UCSD-AML1 (cell line): ENCODE data around the gene AEBP1.

ENCODE experiments used
- DNase-seq: peaks from one replicate; lab custom pipeline; 2025; ENCODE audit not compliant: unreplicated experiment; lab: John Stamatoyannopoulos, UW

AEBP1 gene

DNA sequence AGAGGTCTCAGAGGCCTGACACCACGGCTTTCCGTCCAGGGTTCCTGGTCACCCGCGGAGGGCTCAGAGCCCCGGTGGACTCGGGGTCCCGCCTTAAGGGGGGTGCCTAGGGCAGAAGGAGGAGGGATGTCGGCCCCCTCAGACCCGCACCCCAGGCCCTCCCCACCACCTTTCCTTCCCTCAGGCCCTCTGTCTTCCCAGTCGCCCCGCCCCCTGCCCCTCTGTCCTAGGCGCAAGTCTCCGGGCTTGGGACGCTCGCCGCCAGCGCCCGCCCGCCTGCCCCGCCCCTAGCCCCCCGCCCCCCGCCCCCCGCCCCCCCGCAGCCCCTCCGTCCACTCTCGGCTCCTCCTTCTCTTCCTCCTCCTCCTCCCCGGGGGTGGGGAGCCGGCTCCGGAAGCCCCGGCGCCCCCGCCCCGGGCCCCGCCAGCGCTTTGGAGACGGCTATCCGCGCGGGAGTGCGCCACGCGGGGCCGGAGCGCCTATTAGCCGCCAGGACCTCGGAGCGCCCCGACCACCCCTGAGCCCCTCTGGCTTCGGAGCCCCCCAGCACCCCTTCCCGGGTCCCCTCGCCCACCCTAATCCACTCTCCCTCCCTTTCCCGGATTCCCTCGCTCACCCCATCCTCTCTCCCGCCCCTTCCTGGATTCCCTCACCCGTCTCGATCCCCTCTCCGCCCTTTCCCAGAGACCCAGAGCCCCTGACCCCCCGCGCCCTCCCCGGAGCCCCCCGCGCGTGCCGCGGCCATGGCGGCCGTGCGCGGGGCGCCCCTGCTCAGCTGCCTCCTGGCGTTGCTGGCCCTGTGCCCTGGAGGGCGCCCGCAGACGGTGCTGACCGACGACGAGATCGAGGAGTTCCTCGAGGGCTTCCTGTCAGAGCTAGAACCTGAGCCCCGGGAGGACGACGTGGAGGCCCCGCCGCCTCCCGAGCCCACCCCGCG, at the start of gene AEBP1:
TSS of gene AEBP1 (plus strand) at position 423 of the 937 bp plus-strand sequence. CDS start at position 744, 321 bp downstream.
- no peak for DNase-seq

DNA sequence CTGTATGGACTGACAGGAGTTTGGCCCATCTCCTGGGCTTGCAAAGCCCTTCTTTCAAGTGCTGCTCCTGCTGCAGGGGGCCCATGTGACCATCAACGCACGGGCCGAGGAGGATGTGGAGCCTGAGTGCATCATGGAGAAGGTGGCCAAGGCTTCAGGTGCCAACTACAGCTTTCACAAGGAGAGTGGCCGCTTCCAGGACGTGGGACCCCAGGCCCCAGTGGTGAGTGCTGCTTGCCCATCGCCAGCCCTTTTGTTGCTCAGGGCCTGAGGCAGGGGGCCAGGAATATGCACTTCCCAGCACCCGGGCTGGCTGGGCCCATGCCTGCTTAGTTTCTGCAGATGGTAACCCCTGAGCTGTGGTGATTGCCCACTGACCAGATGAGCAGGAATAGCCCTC, 47.5 kb upstream of the AEBP1 start:
- DNase-seq: no peak

DNA sequence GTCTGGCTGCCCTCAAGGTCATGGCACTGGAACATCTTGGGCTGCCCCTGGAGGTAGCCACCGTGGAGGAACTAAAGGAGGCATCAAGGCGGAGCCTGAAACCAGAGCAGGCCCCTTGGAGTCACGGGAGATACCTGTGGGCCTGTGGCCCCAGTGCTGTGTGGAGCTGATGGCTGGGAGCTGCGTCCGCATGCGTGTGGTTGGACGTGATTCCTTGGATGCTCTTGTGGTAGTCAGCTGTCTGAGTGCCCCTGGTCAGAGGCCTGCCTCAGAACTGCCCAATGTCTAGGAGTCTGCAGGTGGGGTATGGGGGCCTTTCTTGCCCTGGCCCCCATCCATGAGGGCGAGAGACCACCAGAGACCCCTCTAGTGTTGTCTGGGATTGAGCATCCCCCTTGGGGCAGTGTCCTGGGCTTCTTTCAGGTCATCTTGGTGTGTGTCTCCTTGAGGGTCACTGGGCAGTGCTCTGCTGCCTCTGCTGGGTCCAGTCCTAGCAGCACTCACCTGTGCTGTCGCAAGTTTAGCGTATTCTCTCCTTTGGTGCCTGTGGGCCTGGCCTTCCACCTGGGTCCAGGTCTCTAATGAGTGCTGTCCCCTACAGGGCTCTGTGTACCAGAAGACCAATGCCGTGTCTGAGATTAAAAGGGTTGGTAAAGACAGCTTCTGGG, 46.8 kb upstream of the AEBP1 start:
- DNase-seq: no peak

DNA sequence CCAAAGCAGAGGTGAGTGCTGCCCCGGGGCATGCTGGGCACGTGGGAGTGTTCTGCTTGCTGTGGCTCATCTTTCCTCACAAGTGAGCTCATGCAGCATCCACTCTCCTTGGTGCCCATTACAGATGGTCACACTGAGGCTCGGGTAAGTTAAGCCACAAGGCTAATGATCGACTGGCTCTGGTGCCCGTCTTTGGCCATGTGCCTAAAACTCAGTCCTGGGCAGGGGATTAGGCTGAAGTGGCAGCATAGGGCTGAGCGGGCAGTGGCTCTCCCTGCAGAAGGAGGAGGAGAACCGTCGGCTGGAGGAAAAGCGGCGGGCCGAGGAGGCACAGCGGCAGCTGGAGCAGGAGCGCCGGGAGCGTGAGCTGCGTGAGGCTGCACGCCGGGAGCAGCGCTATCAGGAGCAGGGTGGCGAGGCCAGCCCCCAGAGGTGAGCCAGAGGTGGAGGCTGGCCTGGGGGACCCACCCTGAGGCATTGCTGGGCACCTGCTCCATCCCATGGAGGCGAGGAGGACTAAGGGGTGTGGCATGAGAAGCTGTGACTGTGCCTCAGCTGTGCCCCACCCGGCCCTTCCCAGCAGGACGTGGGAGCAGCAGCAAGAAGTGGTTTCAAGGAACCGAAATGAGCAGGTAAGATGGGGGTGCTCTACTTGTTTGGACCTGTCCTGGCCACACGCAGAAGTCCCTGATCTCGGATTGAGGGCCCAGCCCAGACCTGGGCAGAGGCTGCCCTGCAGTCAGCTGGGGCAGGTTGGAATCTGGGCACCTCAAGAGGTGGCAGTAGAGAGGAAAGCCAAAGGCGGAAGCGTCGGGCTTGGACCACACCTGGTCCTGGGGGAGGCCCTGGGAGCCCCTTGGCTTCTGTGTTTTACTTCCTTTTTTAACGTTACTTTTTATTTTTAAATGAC, 46.0 kb upstream of the AEBP1 start:
- DNase-seq: no peak

DNA sequence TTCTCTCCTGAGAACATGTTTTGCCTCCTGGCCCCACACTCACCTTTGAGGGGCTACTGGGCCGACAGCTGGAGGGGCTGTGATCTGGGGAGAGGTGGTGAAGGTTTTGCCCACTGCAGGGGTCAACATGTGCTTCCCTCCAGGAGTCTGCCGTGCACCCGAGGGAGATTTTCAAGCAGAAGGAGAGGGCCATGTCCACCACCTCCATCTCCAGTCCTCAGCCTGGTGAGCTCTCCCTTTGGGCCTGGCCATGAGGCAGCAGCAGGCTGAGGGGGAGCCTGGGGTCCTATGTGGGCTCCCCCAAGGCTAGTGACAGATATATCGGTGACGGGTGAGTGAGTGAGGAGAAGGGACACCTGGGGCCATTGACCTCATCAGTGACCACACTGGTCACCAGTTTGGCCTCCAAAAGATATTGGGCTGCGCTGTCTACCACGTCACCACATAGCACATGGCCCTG, 45.4 kb upstream of the AEBP1 start:
- DNase-seq: no peak

DNA sequence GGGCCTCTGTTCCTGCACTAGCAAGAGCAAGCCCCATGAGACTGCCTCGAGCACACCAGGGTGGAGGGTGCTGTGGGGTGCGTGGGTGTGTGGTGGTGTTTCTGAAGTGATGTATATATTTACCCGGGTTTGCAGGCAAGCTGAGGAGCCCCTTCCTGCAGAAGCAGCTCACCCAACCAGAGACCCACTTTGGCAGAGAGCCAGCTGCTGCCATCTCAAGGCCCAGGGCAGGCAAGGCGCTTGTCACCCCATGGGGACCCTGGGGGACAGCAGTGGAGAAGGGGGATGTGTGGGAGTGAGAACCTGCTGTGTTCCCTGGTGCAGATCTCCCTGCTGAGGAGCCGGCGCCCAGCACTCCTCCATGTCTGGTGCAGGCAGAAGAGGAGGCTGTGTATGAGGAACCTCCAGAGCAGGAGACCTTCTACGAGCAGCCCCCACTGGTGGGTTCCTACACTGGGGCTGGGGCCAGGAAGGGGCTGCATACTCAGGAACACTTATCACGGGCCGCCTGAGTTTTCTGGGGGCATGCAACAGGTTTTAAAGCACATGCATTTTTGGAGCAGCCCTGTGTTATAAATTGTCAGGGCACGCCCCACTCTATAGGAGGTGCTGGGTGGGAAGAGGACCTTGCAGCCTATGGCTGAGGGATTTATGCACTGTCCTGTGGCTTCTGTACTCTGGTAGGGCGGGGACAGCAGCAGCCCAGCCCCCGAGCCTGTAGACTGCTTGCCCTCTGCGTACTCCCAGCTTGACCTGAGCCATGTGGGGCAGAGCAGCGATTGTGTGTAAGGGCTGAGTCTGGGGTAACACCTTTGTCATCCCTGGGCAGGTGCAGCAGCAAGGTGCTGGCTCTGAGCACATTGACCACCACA, 44.7 kb upstream of the AEBP1 start:
- no peak for DNase-seq

DNA sequence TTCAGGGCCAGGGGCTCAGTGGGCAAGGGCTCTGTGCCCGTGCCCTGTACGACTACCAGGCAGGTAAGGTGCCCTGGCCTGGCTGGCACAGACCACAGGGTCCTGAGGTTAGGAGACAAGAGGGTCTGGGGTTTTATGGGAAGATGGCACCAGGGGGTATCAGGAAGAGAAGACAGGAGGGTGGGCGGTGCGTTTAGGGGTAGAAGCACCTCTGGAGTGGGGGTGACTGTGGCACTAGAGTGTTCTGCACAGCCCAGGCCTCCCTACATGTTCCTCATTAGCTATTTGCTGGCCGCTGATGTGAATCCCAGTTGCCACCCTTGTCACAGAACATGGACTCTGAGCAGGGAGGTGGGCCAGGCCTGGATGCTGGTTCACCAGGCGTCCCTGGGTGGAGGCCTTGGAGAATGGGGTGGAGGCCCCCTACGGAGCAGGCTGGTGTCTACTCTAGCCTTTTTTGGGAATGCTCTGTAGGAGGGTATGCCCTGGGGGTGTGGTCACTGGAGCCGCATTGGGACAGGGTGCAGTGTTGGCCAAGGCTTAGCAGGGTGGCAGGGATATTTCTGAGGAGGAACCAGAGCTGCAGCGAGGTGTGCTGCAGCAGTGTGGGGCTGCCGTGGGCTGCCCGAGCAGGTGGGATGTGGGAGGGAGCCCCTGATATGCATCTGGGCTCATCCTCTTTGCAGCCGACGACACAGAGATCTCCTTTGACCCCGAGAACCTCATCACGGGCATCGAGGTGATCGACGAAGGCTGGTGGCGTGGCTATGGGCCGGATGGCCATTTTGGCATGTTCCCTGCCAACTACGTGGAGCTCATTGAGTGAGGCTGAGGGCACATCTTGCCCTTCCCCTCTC, 43.8 kb upstream of the AEBP1 start:
- DNase-seq: no peak

DNA sequence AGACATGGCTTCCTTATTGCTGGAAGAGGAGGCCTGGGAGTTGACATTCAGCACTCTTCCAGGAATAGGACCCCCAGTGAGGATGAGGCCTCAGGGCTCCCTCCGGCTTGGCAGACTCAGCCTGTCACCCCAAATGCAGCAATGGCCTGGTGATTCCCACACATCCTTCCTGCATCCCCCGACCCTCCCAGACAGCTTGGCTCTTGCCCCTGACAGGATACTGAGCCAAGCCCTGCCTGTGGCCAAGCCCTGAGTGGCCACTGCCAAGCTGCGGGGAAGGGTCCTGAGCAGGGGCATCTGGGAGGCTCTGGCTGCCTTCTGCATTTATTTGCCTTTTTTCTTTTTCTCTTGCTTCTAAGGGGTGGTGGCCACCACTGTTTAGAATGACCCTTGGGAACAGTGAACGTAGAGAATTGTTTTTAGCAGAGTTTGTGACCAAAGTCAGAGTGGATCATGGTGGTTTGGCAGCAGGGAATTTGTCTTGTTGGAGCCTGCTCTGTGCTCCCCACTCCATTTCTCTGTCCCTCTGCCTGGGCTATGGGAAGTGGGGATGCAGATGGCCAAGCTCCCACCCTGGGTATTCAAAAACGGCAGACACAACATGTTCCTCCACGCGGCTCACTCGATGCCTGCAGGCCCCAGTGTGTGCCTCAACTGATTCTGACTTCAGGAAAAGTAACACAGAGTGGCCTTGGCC, 43.0 kb upstream of the AEBP1 start:
- no peak for DNase-seq

DNA sequence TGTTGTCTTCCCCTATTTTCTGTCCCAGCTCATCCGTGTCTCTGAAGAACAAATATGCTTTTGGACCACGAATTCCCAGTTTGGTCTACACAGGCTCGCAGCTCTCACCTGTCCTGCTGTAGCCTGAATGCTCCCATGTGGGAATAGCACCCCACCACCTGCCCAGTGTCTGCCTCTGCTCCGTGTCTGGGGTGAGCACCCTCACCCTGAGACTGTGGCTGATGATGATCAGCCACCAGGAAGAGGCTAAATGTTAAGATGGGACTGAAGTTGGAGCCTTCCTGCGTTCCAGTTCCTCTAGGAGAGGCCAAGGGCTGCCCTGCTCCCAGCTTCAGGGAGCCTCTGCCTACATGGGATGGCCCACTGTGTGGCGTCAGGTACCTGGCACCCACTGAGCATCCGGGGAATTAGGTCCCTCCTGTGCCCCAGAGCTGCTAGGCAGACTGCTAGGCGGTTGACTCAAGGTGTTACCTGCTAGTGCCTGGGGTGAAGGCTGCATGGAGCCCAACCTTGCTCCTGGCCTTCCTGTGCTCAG, 42.4 kb upstream of the AEBP1 start:
- DNase-seq: no peak

DNA sequence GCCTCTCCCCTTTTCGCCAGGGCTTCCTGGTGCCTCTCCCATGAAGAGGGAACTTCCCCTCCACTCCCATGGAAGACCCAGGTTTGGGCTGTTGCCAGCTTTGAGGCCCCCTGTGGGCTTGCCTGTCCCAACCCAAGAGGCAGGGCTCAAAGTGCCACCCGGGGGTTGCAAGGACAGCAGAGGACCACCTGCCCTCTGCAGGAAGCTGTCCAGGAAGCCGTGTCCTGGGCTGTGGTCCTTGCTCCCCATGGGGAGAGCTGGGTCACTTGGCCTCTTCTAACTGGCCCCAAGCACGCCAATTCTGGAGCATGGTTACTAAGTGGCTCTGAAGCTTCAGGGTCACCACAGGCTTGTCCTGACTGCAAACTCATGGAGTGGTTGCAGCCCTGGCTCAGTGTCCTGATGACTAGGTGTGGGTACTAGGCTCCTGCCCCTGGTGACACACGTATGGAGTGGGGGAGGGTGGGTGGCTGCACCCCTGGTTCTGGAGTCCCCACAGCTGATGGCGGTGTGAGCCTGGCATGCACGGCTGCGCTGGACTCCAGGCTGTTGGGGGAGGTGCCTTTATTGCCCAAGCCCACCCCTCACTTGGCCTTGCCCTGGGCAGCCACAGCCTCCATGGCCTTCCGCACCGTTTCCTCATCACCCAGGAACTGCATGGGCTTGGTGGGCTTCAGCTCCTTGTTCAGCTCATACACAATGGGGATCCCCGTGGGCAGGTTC, 41.8 kb upstream of the AEBP1 start:
- DNase-seq: no peak

DNA sequence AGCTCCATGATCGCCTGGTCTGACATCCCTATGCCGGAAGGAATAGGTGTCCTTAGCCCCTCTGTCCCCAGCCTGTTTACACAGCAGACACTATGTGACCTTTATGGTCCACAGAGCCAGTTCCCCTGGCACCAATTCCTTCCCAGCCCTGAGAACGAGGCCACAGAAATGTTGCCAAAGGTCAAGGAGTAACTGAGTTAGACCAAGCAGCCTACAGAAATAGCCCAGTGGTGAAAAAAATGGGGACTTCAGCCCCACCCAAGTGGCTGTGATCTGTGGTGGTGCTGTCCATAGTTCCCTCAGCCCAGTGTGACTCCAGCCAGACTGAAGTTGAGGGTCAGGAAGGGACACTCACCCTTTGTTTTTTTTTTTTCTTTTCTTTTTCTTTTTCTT, 41.2 kb upstream of the AEBP1 start:
- no peak for DNase-seq

DNA sequence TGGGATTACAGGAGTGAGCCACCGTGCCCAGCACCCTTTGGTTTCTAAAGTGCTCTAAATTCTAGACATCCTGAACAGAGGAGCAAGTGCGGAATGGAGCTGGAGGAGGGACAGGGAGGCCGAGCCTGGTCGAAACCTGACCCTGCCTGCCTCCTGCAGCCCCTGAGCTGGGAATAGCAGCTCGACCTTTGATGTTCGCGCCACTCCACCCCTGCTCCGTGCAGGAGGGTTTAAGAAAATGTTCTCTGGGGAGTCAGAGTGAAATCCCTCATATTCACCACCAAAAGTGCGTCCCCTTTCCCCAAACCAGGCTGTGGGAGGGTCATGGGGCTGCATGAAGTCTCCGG, 40.6 kb upstream of the AEBP1 start:
- DNase-seq: no peak

DNA sequence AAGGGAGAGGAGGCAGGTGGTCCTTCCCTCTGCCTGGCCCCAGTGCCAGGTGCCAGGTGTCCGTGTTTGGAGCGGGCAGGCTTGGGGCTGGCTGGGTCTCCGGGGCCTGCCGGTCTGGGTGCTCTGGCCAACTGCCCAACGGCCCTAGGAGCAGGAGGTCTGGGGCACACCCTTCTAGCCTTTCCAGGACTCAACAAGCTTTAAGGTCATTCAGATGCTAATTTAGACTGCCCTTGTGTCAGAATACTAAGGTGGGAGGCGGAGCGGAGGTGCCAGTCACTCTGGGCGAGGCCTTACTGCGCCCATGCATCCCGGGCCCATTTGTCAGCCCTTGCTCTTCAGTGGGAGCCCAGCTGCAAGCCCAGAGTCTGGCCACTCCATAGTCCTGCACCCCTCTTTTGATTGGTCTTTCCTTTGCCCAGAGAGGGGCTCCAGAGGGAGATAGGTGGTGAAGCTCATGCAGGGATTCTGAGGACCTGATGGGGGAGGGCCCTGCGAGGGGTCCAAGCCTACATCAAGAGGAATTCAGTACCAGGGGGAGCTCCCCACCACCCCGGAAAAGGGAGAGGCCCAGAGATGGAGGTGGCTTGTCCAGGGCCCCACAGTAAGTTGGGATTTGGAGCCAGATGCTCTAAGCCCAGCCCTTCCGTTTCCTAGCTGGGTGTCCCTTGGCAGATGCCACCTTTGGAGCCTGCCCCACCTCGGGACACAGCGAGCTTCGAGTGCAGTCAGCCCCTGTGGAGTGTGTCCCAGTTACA, 40.1 kb upstream of the AEBP1 start:
- DNase-seq: no peak

DNA sequence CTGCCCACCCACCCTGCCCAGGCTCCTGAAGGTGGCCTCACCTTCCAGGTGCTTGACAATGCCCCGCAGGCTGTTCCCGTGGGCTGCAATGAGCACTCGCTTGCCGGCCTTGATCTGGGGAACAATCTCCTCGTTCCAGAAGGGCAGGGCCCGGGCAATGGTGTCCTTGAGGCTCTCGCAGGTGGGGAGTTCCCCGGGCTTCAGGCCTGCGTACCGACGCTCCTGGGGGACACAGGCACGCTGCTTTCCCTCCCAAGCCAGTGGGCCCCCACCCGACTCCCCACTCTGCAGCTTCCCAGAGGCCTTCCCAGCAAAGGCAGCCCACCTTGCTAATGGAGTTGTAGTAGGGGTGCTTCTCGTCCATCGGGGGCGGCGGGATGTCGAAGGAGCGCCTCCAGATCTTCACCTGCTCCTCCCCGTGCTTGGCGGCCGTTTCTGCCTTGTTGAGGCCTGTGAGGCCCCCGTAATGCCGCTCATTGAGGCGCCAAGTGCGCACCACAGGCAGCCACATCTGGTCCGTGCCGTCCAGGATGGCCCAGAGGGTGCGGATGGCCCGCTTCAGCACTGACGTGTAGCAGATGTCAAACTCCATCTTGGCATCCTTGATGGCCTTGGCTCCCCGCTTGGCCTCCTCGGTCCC, 39.2 kb upstream of the AEBP1 start:
- no peak for DNase-seq

DNA sequence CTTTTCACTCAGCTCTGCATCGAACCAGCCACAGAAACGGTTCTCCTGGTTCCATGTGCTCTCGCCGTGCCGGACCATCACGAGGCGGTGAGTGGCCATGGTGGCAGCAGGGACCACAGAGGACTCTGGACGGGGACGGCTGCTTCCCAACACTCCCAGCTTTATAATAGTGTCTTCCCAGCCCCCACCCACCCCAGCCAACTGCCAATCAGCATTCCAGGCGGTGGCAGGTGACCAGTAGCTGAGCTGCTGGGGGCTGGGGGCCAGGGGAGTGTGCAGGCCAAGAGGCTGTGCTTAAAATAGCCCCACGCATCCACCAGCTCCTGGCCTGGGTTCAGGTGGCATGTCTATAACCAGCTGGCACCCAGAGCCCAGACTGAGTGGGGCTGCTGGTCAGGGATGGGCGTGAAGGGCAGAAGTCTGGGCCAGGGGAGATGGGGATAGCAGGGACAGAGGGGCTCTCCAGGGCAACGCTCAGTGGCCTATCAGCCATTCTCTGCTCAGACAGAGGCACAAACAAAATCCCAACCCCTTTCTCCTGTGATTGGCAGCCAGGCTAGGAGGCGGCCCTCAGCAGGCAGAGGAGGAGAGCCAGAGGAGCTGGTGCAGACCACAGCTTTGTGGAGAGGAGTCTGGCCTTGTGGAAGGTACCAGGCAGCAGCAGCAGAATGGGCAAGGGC, 38.6 kb upstream of the AEBP1 start, which contains the start of gene PGAM2:
TSS of gene PGAM2 (minus strand) at position 137 of the 680 bp plus-strand sequence. CDS start at position 99, 38 bp downstream.
- no peak for DNase-seq

DNA sequence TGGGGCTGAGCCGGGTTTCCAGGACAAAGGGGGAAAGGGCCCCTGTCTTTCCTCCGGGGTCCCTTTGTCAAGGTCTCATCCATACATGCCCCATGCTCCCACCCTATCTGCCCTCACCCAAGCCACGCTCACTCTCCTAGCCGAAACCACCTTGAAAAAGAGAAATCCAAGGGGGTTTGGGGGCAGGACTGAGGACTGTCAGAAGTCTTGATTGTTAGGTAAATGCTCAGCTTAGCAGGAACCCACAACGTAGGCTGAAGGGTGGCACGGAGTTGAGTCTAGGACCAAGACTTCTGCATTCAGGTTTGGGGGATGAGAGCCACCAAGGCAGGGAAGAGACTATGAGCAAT, 38.1 kb upstream of the AEBP1 start:
- DNase-seq: no peak
